Transverse colon (tissue), 4 donors: ENCODE results near the gene HNMT. TPM values are rescaled to one million over a fixed set of nuclear protein-coding genes. Genes with fewer than 3 reads are reported as not detected.

Source experiments
- DNase-seq: peaks from one replicate; pipeline ENCODE4 v3.0.0-alpha.2; 2019
- H3K27ac ChIP-seq, 4 donors: fragments of 200-600 bp; sonication (generic); 2 replicates each; pipeline ENCODE4 v1.5.1; 2016 to 2018; ENCODE audit warnings: inconsistent platforms in 4 of 4
- H3K27me3 ChIP-seq: fragments of 200-600 bp; sonication (generic); 2 replicates; pipeline ENCODE4 v1.5.1; 2017; ENCODE audit warnings: inconsistent platforms
- H3K36me3 ChIP-seq, 4 donors: fragments of 200-600 bp; sonication (generic); 2 replicates each; pipeline ENCODE4 v1.5.1; 2017 to 2019; ENCODE audit warnings: inconsistent platforms in 4 of 4
- H3K4me1 ChIP-seq, 4 donors: fragments of 200-600 bp; sonication (generic); 2 replicates each; pipeline ENCODE4 v1.5.1; 2017 to 2020; ENCODE audit warnings: inconsistent platforms in 4 of 4
- H3K4me3 ChIP-seq, 4 donors: fragments of 200-600 bp; sonication (generic); 1 replicate in 1 of 4; 2 replicates in 3 of 4; pipeline versions ENCODE4 v1.5.1 to v1.6.1; 2017 to 2019; ENCODE audit warnings: inconsistent platforms in 4 of 4
- H3K9me3 ChIP-seq, 2 donors: fragments of 200-600 bp; sonication (generic); 2 replicates each; pipeline ENCODE4 v1.5.1; 2017 to 2019; ENCODE audit warnings: inconsistent platforms in 2 of 2
- EP300 ChIP-seq: sonication (generic); formaldehyde crosslinking; IDR thresholded peaks from one replicate; pipeline ENCODE4 v1.6.1; 2017; ENCODE audit warnings: antibody characterized with exemption, low read depth
- POLR2A ChIP-seq: fragments of 450-650 bp; IDR thresholded peaks from one replicate; pipeline ENCODE4 v1.6.1; 2016; ENCODE audit warnings: antibody characterized with exemption, mild to moderate bottlenecking, moderate library complexity
- POLR2AphosphoS5 ChIP-seq, 3 donors: sonication (generic); formaldehyde crosslinking; IDR thresholded peaks; one replicate each; pipeline ENCODE4 v1.6.1; 2016; ENCODE audit warnings: antibody characterized with exemption in 3 of 3
- WGBS, 2 donors: methylation state at CpG; one replicate each; pipeline ENCODE4 v1.1.5; 2018; ENCODE audit warnings: low coverage in 1 of 2; 5-methylcytosine and 5-hydroxymethylcytosine counted together
- in situ Hi-C, 4 donors: fragments of 200-750 bp; cut with MboI; loops; one replicate each; pipeline versions ENCODE4 v1.15.0 to v1.15.1; 2017; ENCODE audit warnings: low sequenced_read_pairs in 3 of 4, low pct_ligation_motif_present in 1 of 4, low pct_unique_long_range_greater_than_20kb in 1 of 4
- intact Hi-C: fragments of 100-400 bp; cut with DNase I; formaldehyde crosslinking; loops from one replicate; pipeline ENCODE4 v1.15.1; 2023; ENCODE audit warnings: low total_unique reads
- total RNA-seq, 4 donors: library from RNA; depleted of rRNA; stranded (reverse); fragments of >200 nt; gene quantifications; one replicate each; pipeline ENCODE4 v1.1.0, GENCODE V29; 2016
- TF ChIP-seq, protein P1 (sequence below), 5 experiments: fragments of 200-600 bp in 3 of 5; fragments of 450-650 bp in 2 of 5; sonication (generic) in 3 of 5; IDR thresholded peaks; 1 replicate in 2 of 5; 2 replicates in 3 of 5; pipeline ENCODE4 v1.5.1; 2016 to 2017; ENCODE audit warnings: antibody characterized with exemption in 5 of 5, inconsistent platforms in 3 of 5, mild to moderate bottlenecking in 2 of 5, moderate library complexity in 1 of 5

The HNMT gene
- total RNA-seq, 4 donors from 2014 or later, result 36.3 to 64.9 (median 48.4) TPM

GRCh38 chr2:137981112-137981656, 16.9 kb downstream of the HNMT start:
- H3K36me3 ChIP-seq, result no peaks in the 10 kb centered on the region
- no peaks in the 10 kb centered on the region for H3K27me3 ChIP-seq
- DNase-seq, result no peak
- 81 to 82% methylated on average over 9 to 11 of the region's 11 CpGs for WGBS, 2 donors
- TF ChIP-seq EP300 (no peak), POLR2AphosphoS5 (IDR thresholded peaks at IDR 0.05) (no peak), POLR2A (no peak)
- TF ChIP-seq, protein P1, sequence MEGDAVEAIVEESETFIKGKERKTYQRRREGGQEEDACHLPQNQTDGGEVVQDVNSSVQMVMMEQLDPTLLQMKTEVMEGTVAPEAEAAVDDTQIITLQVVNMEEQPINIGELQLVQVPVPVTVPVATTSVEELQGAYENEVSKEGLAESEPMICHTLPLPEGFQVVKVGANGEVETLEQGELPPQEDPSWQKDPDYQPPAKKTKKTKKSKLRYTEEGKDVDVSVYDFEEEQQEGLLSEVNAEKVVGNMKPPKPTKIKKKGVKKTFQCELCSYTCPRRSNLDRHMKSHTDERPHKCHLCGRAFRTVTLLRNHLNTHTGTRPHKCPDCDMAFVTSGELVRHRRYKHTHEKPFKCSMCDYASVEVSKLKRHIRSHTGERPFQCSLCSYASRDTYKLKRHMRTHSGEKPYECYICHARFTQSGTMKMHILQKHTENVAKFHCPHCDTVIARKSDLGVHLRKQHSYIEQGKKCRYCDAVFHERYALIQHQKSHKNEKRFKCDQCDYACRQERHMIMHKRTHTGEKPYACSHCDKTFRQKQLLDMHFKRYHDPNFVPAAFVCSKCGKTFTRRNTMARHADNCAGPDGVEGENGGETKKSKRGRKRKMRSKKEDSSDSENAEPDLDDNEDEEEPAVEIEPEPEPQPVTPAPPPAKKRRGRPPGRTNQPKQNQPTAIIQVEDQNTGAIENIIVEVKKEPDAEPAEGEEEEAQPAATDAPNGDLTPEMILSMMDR (IDR thresholded peaks at IDR 0.05), result no peak
- no peak overlapping the region for H3K4me3 ChIP-seq
- peak overlapping the region in 1 of 4 donors; percentile 16 for H3K27ac ChIP-seq
- in situ Hi-C loops (no loop called here), intact Hi-C loops (no loop called here)
- no peaks in the 10 kb centered on the region for H3K9me3 ChIP-seq
- peaks cover 0 to 16% (median 5%) of the 10 kb centered on the region in 4 donors for H3K4me1 ChIP-seq

DNA sequence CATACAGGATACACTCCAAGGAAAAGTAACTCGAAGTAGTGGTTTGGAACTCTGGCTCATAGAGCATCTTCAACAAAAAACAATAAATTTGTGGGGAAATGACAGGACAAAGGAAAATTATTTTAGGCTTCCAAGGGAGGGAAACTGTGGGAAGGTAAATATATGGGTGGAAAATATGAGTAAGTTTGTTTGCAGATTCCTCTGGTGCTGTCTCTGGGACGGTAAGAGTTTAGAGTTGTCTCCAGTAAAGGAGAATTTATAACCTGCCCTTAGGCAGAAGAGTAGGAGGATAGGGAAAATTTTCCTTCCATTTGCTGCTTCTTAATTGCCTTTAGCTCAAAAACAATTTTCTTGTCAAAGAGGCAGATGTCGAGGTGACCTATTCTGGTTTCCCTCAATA, 19.3 kb downstream of the HNMT start:
- H3K4me1 ChIP-seq, result peaks cover 0 to 7% (median 0%) of the 10 kb centered on the region in 4 donors
- in situ Hi-C loops, result no loop called here
- DNase-seq, result no peak
- H3K9me3 ChIP-seq, result no peaks in the 10 kb centered on the region
- no peak overlapping the region for H3K27ac ChIP-seq
- intact Hi-C loops, result no loop called here
- no peaks in the 10 kb centered on the region for H3K27me3 ChIP-seq
- WGBS, 2 donors, result 63 to 76% methylated on average over 3 of the region's 3 CpGs
- H3K4me3 ChIP-seq, result no peak overlapping the region
- TF ChIP-seq POLR2A, result no peak
- no peak for TF ChIP-seq POLR2AphosphoS5 (IDR thresholded peaks at IDR 0.05)
- TF ChIP-seq, protein P1 (IDR thresholded peaks at IDR 0.05), result no peak
- TF ChIP-seq EP300, result no peak
- peaks cover 0 to 2% (median 0%) of the 10 kb centered on the region in 4 donors for H3K36me3 ChIP-seq

DNA sequence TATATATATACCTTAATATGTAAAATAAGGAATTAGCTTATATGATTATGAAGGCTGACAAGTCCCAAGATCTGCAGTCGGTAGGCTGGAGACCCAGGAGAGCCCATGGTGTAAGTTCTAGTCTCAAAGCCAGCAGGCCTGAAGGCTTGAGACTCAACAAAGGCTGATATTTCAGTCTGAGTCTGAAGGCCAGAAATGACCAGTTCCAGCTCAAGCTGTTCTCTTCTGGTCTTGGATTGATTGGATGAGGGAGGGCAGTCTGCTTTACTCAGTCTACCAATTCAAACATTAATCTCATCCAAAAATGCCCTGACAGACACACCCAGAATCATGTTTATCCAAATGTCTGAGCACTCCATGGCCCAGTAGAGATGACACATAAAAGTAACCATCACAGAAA, 22.0 kb downstream of the HNMT start:
- no peaks in the 10 kb centered on the region for H3K27me3 ChIP-seq
- in situ Hi-C loops, result no loop called here
- H3K9me3 ChIP-seq, result peaks cover 0 to 6% of the 10 kb centered on the region in 2 donors
- H3K4me1 ChIP-seq, result peaks cover 0 to 7% (median 0%) of the 10 kb centered on the region in 4 donors
- peaks cover 0 to 28% (median 6%) of the 10 kb centered on the region in 4 donors for H3K36me3 ChIP-seq
- intact Hi-C loops, result no loop called here
- TF ChIP-seq EP300 (no peak), POLR2A (no peak), POLR2AphosphoS5 (IDR thresholded peaks at IDR 0.05) (no peak)
- TF ChIP-seq, protein P1 (IDR thresholded peaks at IDR 0.05), result no peak
- 82 to 89% methylated on average over 1 of the region's 1 CpG for WGBS, 2 donors
- H3K4me3 ChIP-seq, result no peak overlapping the region
- H3K27ac ChIP-seq, result no peak overlapping the region
- no peak for DNase-seq

GRCh38 chr2:137987011-137987410, 22.7 kb downstream of the HNMT start:
- no peaks in the 10 kb centered on the region for H3K27me3 ChIP-seq
- DNase-seq, result no peak
- H3K4me3 ChIP-seq, result no peak overlapping the region
- TF ChIP-seq EP300 (no peak), POLR2A (no peak), POLR2AphosphoS5 (IDR thresholded peaks at IDR 0.05) (no peak)
- TF ChIP-seq, protein P1 (IDR thresholded peaks at IDR 0.05), result no peak
- intact Hi-C loops (no loop called here), in situ Hi-C loops (no loop called here)
- H3K36me3 ChIP-seq, result peaks cover 0 to 33% (median 8%) of the 10 kb centered on the region in 4 donors
- peaks cover 0 to 7% (median 0%) of the 10 kb centered on the region in 4 donors for H3K4me1 ChIP-seq
- no peak overlapping the region for H3K27ac ChIP-seq
- peaks cover 0 to 6% of the 10 kb centered on the region in 2 donors for H3K9me3 ChIP-seq
